MG63 (cell line): ENCODE data around the gene COL16A1. TPM values are rescaled to one million over a fixed set of nuclear protein-coding genes. Genes with fewer than 3 reads are reported as not detected.
"Not testable (repeated sequence)": the region's sequence is repeated elsewhere in the genome, so short reads cannot be mapped to it uniquely, and the experiment has no call there.

Experiments used
- DNase-seq: peaks from one replicate; pipeline ENCODE4 v3.0.0-alpha.2; 2020
- H3K27me3 ChIP-seq: fragments of 250-450 bp; sonication (Bioruptor Pico); 2 replicates; pipeline ENCODE4 v1.5.1; 2020; ENCODE audit warnings: mild to moderate bottlenecking, moderate library complexity
- H3K36me3 ChIP-seq: fragments of 250-450 bp; sonication (Bioruptor Pico); 2 replicates; pipeline ENCODE4 v1.5.1; 2020; ENCODE audit warnings: mild to moderate bottlenecking, moderate library complexity
- H3K4me3 ChIP-seq: fragments of 250-450 bp; sonication (Bioruptor Pico); 2 replicates; pipeline ENCODE4 v1.5.1; 2020; ENCODE audit warnings: mild to moderate bottlenecking, moderate library complexity
- H3K9me3 ChIP-seq: fragments of 250-450 bp; sonication (Bioruptor Pico); 2 replicates; pipeline ENCODE4 v1.5.1; 2020; ENCODE audit warnings: mild to moderate bottlenecking, moderate library complexity
- total RNA-seq: library from RNA; depleted of rRNA; stranded (reverse); fragments of >200 nt; shearing (Covaris generic); gene quantifications from 2 replicates; pipeline ENCODE4 v1.2.3, GENCODE V29; 2014; ENCODE audit warnings: low replicate concordance

The COL16A1 gene
- total RNA-seq, 1 experiment from 2014 or later: 156 TPM

DNA sequence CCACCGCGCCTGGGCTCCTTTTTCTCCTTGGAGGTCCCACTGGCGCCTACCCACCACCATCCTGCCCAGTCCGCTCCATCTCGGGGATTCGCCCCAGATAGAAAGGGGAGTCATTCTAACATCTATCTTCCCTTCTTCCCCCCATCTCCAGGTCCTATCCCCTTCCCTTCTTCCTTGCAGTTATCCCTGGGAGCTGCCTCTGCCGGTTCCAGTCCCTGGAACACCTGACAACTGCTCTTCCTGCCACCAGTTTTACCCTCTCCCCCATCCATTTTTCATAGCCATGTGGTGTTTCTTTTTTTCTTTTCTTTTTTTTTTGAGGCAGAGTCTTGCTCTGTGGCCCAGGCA is 12.0 kb upstream of the COL16A1 start:
- H3K4me3 ChIP-seq: no peak overlapping the region

GRCh38 chr1:31715087-31715872 is 11.5 kb upstream of the COL16A1 start:
- peak; percentile 96 for DNase-seq
- H3K36me3 ChIP-seq: no peaks in the 10 kb centered on the region
- H3K9me3 ChIP-seq: no peaks in the 10 kb centered on the region
- H3K4me3 ChIP-seq: peak overlapping the region; percentile 18
- H3K27me3 ChIP-seq: no peaks in the 10 kb centered on the region

More for the DNA sequence above, 12.0 kb upstream of the COL16A1 start:
- no peak for DNase-seq
- H3K27me3 ChIP-seq: no peaks in the 10 kb centered on the region
- no peaks in the 10 kb centered on the region for H3K36me3 ChIP-seq
- no peaks in the 10 kb centered on the region for H3K9me3 ChIP-seq

DNA sequence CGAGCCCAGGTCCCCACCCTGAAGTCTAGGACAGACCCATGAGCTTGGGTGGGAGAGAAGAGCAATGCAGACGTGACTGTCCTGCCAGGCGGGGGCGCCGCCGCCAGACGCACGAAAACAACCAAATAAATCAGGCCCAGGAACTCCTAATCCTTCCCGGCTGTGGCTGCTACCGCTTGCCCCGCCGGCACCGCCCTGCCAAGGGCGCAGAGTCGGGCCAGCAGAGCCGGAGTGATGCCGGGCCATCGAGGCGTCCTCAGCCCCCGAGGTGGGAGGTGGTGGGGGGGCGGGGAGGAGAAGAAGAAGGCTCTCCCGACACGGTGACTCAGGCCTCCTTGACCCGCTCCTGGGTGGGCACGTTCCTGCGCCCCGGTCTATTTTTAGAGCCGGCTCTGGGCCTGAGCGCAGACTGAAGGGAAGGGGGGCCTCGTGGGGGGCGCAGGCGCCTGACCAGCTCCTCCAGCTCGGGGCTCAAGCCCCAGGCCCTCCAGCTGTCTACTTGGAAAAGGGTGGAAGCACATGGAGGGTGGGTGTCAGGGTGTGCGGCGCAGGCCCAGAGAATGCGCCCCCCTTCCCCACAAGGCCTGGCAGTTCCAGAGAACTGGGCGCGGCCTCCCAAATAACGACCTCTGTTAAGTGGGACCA is 10.7 kb upstream of the COL16A1 start:
- Histone ChIP-seq H3K9me3 (no peaks in the 10 kb centered on the region), H3K4me3 (peak overlapping the region; percentile 18), H3K36me3 (no peaks in the 10 kb centered on the region), H3K27me3 (no peaks in the 10 kb centered on the region)
- DNase-seq: peak; percentile 83

- Histone ChIP-seq H3K36me3 (no peaks in the 10 kb centered on the region), H3K4me3 (no peak overlapping the region), H3K9me3 (no peaks in the 10 kb centered on the region), H3K27me3 (no peaks in the 10 kb centered on the region)
- peak; percentile 93 for DNase-seq
These were observed 8.8 kb upstream of the COL16A1 start for GRCh38 chr1:31712630-31713029.

- Histone ChIP-seq H3K4me3 (no peak overlapping the region), H3K9me3 (no peaks in the 10 kb centered on the region), H3K27me3 (no peaks in the 10 kb centered on the region), H3K36me3 (no peaks in the 10 kb centered on the region)
- peak; percentile 67 for DNase-seq
These were observed 8.3 kb upstream of the COL16A1 start for GRCh38 chr1:31712068-31712467.

DNA sequence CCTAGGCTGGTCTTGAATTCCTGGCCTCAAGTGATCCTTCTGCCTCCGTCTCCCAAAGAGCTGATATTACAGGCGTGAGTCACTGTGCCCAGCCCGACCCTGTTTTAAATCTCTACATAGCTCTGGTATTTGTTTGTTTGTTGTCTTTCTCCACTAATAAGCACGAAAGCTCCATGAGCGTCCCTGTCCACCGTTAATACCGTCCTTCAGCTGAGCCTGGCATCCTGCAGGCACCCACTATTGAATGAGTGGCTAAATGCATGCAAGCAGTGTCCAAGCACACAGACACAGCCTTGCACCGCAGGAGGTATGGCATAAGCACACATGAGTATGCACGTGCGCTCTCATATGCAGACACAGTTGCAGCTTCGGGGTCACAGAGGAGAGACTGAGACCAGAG is 4.5 kb upstream of the COL16A1 start:
- no peaks in the 10 kb centered on the region for H3K9me3 ChIP-seq
- DNase-seq: peak; percentile 72
- no peak overlapping the region for H3K4me3 ChIP-seq
- H3K36me3 ChIP-seq: no peaks in the 10 kb centered on the region
- H3K27me3 ChIP-seq: no peaks in the 10 kb centered on the region

DNA sequence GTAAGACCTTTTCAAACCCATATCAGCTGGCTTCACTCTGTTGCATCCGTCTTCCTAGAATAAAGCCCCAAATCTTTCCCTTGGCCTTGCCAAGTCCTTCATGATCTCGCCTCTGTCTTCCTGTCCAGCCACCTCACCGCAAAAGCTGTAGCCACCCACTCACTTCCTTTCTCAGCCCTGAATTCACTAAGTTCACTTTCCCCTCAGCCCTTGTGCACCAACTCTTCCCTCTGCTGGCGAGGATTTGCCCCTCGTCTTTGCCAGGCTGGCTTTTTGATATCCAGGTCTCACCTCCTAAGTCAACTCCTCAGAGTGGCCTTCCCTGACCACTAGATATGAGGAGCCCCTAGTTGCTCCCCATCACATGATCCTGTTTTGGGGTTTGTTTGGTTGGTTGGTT is 3.9 kb upstream of the COL16A1 start:
- Histone ChIP-seq H3K27me3 (no peaks in the 10 kb centered on the region), H3K4me3 (no peak overlapping the region), H3K9me3 (no peaks in the 10 kb centered on the region), H3K36me3 (no peaks in the 10 kb centered on the region)
- peak; percentile 85 for DNase-seq

- not testable (repeated sequence) for H3K27me3 ChIP-seq, H3K36me3 ChIP-seq, H3K9me3 ChIP-seq, H3K4me3 ChIP-seq, DNase-seq
These were observed 3.3 kb upstream of the COL16A1 start for GRCh38 chr1:31707059-31707600.

GRCh38 chr1:31706384-31707058 is 2.7 kb upstream of the COL16A1 start:
- no peak overlapping the region for H3K4me3 ChIP-seq
- peak; percentile 61 for DNase-seq
- no peaks in the 10 kb centered on the region for H3K9me3 ChIP-seq
- H3K36me3 ChIP-seq: peaks cover 5% of the 10 kb centered on the region; the same call in 1 of the 2 replicates
- no peaks in the 10 kb centered on the region for H3K27me3 ChIP-seq

DNA sequence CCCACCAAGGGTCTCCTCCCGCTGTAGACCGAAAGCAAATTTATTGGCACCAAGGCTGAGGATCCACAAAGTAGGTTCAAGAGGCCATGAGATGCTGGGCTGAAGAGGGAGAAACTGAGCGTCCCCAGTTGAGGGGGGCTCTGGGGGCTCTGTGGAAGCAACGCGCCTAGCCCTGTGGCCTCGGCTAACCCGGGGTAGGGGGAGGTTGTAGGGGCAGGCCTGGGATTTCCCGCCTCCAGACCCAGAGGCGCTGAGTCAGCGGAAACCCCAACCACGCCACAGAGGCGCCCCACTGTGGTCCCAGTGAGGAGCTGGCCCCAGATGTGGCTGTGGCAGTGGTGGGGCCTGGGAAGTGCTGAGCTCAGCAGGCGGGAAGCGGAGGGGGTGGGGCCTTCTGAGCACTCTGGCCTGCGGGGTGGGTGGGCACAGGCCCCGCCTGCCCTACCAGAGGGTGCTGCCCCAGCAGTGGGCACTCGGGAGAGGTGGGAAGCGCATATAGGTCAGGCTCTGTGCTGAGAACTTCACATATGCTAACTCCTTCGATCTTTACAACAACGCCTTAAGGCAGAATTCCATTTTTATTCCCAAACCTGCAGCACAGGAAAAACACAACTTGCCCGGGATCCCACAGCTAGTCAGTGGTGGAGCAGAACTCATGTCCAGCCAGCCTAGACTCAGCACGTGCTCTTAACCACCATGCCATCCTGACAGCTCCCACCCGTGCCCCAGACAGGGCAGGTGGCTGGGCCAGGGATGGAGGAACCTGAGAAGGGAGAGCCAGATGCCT is 1.5 kb upstream of the COL16A1 start:
- peak overlapping the region; percentile 67 for H3K4me3 ChIP-seq
- H3K36me3 ChIP-seq: peaks cover 9% of the 10 kb centered on the region
- DNase-seq: peak; percentile 81
- H3K9me3 ChIP-seq: no peaks in the 10 kb centered on the region
- no peaks in the 10 kb centered on the region for H3K27me3 ChIP-seq

DNA sequence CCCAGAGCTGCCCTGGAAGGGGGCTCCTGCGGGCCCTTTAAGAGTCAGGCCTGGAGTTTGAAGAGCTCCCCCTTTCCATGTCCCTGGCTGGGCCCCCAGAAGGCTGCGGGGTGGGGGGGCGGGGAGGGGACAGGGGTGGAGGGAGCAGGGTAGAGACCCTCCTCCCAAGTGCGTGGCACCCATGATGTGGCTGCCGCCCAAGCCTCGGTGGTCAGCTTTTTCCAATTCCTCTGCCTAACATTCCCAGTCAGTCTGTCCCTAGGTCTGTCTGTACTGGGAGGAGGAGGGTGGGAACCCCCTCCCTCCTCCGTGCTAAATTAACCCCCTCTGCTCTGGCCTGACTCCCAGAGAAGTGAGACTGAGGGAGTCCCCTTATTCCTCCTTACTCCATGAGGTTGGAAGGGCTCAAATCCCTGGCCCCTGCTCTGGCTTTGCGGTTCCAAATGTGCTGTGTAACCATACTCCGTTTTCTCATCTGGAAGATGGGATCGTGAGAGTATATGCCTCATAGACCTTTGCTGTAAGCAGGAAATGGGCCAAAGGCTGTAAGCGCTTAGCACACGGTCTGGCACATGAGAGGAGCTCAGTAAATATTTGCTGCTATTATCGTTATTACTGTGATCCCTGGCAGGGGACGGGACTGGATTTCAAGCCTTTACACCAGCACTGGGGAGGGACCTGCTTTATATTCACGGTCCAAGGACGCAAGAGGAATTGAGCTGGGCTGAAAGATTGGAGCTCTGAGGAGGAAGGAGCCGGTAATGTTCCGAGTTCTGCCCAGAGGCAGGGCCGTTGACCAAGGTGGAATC is 658 bp upstream of the COL16A1 start:
- Histone ChIP-seq H3K4me3 (peak overlapping the region; percentile 67), H3K36me3 (peaks cover 17% of the 10 kb centered on the region), H3K9me3 (no peaks in the 10 kb centered on the region), H3K27me3 (no peaks in the 10 kb centered on the region)
- peak; percentile 77 for DNase-seq

- DNase-seq: peak; percentile 29
- Histone ChIP-seq H3K4me3 (peak overlapping the region; percentile 67), H3K27me3 (no peaks in the 10 kb centered on the region), H3K9me3 (no peaks in the 10 kb centered on the region), H3K36me3 (peaks cover 33% of the 10 kb centered on the region)
These were observed 897 bp downstream of the COL16A1 start for GRCh38 chr1:31702836-31703404.

- no peaks in the 10 kb centered on the region for H3K27me3 ChIP-seq
- H3K9me3 ChIP-seq: no peaks in the 10 kb centered on the region
- peak overlapping the region; percentile 67 for H3K4me3 ChIP-seq
- peak; percentile 97 for DNase-seq
- peaks cover 49% of the 10 kb centered on the region for H3K36me3 ChIP-seq
These were observed 2.6 kb downstream of the COL16A1 start for GRCh38 chr1:31701091-31701736.

DNA sequence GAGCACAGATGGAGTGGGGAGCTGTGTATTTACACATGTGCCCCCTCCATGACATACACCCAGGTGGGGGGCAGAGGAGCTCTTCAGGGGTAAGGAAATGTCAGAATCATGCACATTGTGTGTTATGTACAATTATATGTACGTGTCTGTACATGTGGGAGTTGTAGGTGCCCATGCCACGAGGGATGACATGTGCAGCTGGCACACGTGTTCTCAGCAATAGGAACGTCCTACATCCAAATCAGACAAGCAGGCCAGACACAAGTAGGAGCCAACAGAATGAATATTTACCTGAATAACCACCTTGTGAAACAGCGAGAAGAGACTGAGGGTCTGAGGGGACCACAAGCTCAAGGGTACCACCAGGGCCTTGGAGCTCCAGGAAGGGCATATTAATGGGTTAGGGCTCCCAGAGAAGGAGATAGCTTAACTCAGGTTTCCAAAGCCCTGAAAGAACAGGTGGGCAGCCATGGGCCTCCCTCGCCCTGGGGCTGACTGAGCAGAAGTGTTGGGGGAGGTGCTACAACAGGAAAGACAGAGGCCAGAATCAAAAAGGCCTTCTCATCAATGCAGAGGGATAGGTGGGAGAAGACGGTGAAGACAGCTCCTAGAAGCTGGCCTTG is 3.2 kb downstream of the COL16A1 start:
- Histone ChIP-seq H3K4me3 (no peak overlapping the region), H3K36me3 (peaks cover 50% of the 10 kb centered on the region)

More for the DNA sequence above, 3.2 kb downstream of the COL16A1 start:
- no peaks in the 10 kb centered on the region for H3K27me3 ChIP-seq
- H3K9me3 ChIP-seq: no peaks in the 10 kb centered on the region
- DNase-seq: no peak
